Suppressor macrophage treated with lipopolysaccharide for 1 hour (primary cell): Measurements from ENCODE around the gene SELENOW.

ENCODE experiments used
- DNase-seq, 3 donors: peaks; one replicate each; pipeline ENCODE4 v3.0.0-alpha.2; 2020 to 2022

The SELENOW gene

DNA sequence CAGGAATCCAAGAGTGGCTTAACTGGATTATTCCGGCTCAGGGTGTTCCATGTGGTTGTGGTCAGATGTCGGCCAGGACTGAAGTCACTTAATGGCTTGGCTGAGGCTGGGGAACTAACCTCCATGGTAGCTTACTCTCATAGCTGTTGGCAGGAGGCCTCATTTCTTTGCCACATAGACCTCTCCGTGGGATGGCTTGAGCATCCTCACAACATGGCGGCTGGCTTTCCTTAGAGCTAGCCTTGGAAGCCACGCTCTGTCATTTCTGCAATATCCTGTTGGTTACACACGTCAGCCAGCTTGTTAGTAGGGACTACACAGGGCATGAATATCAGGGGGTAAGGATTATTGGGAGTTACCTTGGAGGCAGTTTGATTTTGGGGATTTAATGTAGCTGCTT is 48.3 kb downstream of the SELENOW start:
- DNase-seq: no peak

DNA sequence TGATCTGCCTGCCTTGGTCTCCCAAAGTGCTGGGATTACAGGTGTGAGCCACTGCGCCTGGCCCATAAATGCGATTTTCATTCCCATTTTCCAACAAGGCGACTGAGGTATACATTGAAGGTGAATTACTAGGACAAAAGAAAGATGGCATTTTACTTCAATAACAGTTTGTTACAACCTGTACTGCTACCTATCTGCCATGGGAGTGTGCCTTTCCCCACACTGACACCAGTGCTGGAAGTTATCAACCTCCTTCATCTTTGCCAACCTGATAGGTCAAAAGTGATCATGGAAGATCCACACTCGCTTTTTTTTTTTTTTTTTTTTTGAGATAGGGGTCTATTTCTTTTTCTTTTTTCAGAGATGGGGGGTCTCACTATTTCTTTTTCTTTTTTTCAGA is 54.2 kb downstream of the SELENOW start:
- DNase-seq: no peak
